ENCODE results near the gene SYT2.

DNA sequence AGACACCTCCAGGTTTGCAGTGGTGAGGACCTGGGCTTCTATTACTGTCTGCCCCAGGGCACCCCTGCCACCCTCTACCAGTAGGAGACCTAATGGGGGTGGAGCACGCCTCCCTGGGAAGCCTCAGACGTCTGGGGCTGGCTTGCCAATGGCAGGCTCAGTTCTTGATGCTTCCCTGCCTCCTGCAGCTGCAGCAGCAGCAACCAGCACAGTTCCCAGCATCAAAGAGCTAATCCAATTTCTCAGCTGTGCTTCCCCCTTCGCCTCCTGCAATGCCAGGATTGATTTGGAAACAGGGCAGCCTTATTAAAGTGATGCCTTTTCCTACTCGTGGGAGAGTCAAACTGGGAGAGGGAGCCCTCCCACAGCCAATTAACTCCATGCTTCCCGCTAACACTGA, 8.2 kb downstream of the SYT2 start:
- no peak for TF ChIP-seq POLR2A (IDR thresholded peaks at IDR 0.05)
- TF ChIP-seq, protein P1, sequence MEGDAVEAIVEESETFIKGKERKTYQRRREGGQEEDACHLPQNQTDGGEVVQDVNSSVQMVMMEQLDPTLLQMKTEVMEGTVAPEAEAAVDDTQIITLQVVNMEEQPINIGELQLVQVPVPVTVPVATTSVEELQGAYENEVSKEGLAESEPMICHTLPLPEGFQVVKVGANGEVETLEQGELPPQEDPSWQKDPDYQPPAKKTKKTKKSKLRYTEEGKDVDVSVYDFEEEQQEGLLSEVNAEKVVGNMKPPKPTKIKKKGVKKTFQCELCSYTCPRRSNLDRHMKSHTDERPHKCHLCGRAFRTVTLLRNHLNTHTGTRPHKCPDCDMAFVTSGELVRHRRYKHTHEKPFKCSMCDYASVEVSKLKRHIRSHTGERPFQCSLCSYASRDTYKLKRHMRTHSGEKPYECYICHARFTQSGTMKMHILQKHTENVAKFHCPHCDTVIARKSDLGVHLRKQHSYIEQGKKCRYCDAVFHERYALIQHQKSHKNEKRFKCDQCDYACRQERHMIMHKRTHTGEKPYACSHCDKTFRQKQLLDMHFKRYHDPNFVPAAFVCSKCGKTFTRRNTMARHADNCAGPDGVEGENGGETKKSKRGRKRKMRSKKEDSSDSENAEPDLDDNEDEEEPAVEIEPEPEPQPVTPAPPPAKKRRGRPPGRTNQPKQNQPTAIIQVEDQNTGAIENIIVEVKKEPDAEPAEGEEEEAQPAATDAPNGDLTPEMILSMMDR (IDR thresholded peaks at IDR 0.05 in 8 of 11, conservative IDR thresholded peaks at IDR 0.05 in 3 of 11), result no peak
- no peak for TF ChIP-seq POLR2AphosphoS5 (IDR thresholded peaks at IDR 0.05)

All from spleen (tissue), 7 donors.